Measurements from ENCODE around the gene SPARCL1.
"Not testable (repeated sequence)": the region's sequence is repeated elsewhere in the genome, so short reads cannot be mapped to it uniquely, and the experiment has no call there.

SPARCL1 gene

DNA sequence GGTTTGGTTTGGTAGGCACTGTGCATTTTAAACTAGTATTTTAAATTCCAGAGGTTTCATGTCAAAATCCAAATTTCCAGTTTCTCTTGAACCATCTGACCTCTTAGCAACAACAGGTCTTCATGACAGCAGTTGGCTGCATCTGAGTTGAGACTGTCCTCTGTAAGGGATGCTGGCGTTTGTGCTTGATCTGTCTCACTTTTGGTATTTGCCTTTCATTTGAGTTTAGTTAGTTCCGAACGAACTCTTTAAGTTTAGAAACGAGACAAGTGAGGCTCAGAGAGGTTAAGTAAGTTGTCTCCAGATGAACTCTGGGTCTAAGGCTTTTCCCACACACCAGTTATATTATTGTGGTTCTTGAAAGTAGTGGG lies 29.1 kb downstream of the SPARCL1 start:
- no peak for DNase-seq (ENCODE audit: low read depth)

DNA sequence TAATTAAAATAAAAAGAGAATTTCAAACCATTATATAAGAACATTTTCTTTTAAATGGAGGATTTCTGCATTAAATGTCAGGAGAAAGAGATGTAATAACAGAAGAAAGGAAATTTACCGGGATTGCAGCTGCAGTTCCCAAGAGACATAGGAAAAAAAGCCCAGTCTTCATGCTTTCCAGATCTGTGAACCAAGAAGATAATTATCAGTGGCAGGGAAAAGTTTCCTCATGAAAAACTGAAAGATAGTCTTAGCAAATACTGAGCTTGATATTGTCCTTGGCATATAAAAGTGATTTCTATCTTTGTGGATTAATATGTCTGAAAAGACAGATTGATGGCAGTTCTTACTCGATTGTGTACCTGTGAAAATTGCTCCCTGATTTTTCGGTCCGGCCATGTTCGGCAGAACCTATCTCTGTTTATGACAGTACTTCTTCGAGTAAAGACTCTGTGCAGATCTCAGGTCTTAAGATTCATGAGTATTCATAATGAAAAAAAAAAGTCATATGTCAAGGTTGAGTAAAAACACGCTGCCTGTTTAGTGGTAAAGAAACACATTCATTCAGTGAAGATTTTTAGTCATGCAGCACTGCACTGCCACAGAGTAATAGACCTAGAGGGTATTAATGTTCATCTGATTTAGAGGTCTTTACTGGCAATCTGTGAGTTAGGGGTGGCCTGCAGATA lies 29.6 kb downstream of the SPARCL1 start:
- DNase-seq (ENCODE audit: low read depth) = no peak

DNA sequence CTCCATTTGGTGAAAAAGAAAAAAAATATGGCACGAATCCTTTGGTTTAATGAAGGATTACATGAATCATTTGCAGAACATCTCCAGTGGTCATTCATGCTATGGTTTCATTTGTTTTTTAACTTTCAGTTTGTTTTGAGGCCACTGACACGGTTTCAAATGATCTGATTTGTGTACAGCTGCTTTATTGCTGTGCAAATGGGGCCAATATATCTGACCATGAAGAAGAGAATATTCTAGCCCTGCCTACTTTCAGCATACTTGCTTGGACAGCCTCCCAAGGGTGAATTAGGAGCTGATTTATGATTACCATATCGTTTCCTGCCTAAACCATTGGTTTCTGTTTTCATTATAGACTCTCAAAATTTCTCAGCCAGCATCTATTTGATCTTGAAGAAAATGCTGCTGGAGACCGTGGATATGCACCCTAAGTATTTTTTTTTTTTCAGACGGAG lies 30.7 kb downstream of the SPARCL1 start:
- DNase-seq (ENCODE audit: low read depth) = peak; percentile 30

DNA sequence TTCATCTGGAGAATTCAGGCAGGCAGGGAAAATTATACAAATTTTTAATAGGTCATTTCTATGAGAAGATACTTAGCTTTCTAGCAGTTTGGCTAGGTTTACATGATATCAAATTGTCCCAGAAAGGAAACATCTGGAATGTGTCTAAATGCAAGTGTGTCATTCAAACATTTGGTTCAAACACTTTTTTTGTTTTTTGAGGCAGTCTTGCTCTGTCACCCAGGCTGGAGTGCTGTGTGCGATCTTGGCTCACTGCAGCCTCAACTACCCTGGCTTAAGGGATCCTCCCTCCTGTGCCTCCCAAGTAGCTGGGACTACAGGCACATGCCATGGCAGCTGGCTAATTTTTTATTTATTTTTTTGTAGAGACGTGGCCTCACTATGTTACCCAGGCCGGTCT lies 31.6 kb downstream of the SPARCL1 start:
- DNase-seq (ENCODE audit: low read depth) = no peak

DNA sequence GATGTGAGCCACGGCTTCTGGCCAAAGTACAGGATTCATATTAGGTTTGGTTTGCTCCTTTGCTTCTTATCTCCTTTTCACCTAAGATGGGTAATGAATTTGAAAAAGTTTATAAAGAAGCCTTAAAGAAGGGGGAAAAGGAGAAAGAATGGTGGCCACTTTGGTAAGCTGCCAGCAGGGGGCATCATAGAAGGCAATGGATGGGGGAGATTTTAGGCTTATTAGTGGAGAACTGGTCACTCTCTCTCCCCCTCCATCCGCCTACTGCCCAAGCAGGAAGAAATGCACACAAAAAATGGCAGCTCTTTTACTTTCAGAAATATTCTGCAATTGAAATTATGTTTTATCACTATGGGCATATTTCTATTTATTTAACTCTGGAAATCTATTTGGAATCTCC lies 32.0 kb downstream of the SPARCL1 start:
- DNase-seq (ENCODE audit: low read depth) = no peak

DNA sequence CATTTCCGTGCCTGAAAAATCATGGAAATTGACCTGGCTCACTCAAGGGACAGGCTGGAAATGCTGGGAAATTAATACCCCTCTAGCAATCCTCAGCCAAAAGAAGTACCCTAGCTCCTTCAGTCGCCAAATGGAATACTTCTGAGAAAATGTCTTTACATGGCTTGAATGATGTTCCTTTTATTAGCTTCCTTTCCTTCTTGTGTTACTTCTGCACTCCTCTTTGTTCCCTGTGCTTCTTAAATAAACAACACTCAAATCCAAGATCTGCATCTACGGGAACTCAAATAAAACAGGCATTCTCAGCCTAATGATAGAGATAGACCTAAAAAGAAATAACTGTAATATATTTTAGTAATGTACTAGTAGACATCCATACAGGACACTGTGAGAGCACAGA lies 36.1 kb downstream of the SPARCL1 start:
- DNase-seq (ENCODE audit: low read depth) = no peak

DNA sequence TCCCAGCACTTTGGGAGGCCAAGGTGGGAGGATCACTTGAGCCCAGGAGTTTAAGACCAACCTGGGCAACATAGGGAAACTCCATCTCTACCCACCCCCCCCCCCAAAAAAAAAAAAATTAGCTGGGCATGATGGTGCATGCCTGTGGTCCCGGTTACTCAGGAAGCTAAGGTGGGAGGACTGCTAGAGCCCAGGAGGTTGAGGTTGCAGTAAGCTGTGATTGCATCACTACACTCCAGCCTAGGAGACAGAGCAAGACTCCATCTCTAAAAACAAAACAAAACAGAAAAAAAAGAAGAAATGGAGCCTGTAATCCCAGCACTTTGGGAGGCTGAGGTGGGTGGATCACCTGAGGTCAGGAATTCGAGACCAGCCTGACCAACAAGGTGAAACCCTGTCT lies 37.3 kb downstream of the SPARCL1 start:
- DNase-seq (ENCODE audit: low read depth) = not testable (repeated sequence)

DNA sequence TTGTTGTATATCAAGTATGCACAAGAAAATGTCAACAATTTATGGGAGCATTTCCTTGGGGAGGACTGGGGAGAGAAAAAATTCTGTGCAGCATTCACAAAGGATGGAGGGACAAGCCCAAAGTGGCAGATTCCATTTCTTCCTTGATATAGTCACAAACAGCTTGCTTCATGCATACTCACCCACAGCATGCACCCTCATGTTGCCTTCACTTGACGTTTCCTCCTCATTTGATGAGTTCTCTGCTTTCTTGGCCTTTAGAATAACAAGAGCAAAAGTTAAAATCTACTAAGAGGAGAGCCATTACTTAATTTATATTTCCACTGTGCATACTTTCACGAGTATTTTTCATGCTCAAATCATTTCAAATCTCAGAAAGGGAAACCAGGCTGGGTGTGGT lies 37.7 kb downstream of the SPARCL1 start:
- no peak for DNase-seq (ENCODE audit: low read depth)

DNA sequence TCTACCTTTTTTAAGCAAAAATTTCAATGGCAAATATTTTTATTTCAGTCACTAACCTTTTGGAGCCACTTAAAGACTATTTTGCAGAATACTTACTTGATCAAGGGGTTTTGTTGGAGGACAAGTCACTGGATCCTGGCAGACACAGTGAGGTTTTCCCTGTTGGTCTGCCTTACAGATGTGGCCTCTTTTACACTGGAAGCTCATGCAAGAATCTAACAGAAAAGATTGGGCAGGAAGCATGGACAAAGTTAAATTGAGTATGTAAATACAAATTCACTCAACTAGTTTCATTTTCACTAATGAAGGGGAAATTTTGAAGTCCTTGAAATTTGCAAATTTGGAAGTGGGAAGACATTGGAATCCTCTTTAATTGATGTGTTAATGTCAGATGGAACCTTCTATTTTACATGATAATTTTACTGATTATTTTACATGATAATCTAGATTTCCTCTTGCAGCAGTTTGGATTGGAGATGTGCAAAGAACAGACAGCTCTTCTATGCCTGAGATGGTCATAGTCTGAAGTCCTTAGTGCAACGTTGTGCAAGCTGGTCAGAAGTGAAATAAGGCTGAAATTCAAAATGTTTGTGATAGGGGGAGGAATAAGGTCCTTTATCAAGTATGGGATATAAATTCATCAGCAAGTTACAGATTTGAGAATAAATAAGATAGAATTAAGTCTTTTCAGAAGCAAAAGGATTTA lies 38.4 kb downstream of the SPARCL1 start:
- no peak for DNase-seq (ENCODE audit: low read depth)

DNA sequence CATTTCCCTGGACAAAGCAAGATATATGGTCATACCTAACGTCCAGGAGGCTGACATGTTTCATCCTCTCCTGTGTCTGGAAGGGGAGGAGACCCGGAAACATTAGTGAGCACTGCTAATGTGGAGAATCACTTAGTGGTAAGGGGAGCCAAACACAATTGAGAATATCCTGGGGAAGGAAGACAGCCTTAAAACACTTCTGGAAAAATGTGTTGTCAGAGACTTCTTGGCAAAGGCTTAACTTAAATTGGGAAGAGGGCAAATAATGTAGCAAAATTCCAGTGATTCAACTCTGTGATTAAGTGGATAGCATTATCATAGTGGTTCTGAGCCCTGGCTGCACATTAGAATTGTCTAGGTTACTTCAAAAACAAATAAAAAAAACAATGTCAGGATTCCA lies 39.5 kb downstream of the SPARCL1 start:
- no peak for DNase-seq (ENCODE audit: low read depth)

DNA sequence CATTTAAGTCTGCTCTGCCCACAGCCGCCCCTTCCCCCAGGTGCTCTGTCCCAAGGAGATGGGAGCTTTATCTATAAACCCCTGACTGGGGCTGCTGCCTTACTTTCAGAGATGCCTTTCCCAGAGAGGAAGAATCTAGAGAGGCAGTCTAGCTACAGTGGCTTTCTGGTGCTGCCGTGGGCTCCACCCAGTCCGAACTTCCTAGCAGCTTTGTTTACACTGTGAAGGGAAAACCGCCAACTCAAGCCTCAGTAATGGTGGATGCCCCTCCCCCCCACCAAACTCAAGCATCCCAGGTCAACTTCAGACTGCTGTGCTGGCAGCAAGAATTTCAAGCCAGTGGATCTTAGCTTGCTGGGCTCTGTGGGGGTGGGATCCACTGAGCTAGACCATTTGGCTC lies 40.5 kb downstream of the SPARCL1 start:
- not testable (repeated sequence) for DNase-seq (ENCODE audit: low read depth)

DNA sequence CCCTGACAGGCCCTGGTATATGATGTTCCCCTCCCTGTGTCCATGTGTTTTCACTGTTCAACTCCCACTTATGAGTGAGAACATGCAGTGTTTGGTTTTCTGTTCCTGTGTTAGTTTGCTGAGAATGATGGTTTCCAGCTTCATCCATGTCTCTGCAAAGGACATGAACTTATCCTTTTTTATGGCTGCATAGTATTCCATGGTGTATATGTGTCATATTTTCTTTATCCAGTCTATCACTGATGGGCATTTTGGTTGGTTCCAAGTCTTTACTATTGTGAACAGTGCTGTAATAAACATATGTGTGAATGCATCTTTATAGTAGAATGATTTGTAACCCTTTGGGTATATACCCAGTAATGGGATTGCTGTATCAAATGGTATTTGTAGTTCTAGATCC lies 45.9 kb downstream of the SPARCL1 start:
- DNase-seq (ENCODE audit: low read depth) = not testable (repeated sequence)

DNA sequence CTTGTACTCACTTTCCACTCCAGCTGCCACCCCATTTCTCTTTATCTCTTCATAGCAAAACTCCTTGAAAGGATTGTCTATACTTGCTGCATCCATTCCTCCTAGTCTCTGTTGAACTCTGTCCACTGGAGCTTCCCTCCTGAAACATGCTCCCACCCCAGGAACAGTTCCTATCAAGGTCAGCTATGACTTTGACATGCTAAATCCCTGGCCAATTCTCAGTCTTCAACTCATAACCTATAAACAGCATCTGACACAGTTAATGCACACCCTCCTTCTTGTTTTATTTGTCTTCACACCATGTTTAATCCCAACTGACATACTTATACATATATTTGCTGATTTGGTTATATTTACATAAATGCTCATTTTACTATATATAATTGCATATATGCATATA lies 47.8 kb downstream of the SPARCL1 start:
- no peak for DNase-seq (ENCODE audit: low read depth)

DNA sequence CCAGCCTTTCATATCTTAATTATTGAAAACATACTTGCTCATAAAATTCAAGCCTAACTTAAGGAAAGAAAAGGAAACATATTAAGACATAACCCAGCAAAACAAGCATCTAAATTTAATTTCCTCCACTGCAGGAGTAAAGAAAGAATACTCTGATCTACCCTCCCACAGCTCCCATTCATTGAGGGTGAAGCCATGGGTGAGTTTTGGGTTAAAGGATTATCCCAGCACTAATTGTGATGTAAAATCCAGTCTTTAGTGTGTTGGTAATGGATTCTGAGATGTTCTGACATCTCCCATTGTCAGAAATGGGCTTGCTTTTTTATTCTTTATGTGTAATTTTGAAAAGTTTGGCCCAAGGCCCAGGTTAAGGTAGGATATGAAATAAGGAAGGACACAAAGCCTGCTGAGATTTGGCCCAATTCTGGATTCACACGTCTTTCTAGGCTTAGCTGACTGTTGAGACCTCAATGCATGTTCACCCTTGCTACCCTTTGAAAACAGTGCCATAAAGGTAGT lies 50.4 kb downstream of the SPARCL1 start:
- no peak for DNase-seq (ENCODE audit: low read depth)

DNA sequence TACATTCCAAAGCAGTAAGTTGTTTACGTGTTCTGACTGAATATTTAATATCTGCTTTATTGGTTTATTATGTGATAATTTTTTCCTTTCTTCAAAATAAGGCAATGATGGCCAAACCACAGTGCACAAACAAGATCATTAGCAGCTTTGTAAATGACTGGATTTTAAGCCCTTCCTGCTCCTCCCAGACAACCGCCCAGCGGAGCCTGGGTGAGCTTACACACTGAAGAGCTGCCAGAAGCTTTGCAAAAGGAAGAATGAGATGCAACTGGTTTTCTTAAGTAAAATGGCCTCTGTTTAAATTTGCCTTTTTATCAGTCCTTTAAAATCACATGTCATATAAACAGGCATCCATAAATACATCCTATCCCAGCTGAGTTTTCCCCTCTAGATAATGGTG lies 52.2 kb downstream of the SPARCL1 start:
- no peak for DNase-seq (ENCODE audit: low read depth)

DNA sequence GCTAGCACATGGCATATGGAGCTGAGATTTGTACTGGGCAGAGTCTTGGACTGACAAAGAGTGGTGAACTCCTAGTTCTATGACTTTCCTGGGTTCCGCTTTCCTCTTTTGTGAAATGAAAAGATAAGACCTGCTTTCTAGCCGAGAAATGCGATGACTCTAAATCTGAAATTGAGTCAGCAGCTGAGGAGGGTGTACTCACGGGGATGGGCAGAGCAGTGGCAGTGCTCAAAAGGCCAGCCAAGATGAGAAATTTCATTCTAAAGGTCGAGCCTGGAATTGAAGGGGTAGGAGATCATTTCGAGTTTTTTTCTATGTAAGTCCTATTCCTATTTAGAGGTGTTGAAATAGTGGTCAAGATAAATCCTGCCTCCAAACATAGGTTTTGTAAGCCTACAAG lies 59.8 kb downstream of the SPARCL1 start:
- no peak for DNase-seq (ENCODE audit: low read depth)

DNA sequence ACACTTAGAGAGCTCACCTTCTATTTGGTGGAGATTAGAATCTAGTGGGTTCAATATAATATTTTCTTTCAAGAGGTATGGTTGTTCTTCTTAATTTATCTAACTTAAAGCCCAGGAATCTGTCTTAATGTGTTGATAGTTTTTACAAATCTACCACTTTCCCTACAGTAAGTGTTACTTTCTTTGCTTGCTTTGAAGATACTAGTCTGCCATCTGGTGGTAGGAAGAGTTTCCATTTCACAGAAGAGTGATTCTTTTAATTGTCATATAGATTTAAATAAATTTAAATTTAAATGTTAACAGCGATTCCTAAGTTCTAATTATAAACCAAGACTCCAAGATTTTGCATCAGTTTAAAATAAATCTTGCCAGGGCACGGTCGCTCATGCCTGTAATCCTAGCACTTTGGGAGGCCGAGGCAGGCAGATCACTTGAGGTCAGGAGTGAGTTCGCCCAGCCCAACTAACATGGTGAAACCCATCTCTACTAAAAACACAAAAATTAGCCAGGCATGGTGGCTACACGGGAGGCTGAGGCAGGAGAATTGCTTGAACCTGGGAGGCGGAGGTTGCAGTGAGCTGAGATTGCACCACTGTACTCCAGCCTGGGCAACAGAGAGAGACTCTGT lies 63.3 kb downstream of the SPARCL1 start:
- peak; percentile 43 for DNase-seq (ENCODE audit: low read depth)

DNA sequence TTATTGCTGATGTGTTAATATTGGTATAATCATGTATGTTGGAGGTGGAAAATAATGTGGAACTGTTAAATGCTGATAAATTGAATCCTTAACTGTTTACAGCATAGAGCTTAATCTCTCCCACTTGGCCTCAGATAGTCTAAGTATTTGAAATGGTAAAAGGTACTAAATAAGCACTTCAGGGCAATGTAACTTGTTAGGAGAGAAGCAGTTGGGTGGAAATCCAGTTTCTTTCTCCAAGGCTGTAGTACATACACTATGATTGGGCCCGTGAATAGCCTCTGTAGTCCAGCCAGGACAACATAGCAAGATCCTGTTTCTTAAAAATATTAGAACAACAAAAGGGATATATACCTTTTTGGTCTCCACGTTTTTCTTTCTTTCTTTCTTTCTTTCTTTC lies 67.1 kb downstream of the SPARCL1 start:
- DNase-seq (ENCODE audit: low read depth) = no peak

DNA sequence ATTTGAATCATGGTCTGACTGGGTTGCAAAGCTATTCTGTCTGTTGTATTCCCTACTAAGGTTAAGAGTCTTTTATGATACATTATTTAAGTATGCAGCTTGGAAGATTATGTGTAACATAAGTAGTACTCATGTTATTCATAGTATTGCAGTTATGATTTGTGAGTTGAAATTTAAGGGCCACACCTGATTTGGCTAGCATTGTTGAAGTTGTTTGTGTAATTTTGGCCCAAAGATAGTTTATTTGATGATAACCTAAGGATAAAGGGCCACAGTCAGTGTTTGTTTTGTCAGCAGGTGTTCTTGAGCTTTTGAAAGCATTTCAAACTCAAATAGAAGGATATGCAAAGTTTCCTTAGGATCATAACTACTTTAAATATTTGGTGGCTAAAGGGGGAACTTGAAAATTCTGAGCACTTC lies 67.9 kb downstream of the SPARCL1 start:
- no peak for DNase-seq (ENCODE audit: low read depth)

DNA sequence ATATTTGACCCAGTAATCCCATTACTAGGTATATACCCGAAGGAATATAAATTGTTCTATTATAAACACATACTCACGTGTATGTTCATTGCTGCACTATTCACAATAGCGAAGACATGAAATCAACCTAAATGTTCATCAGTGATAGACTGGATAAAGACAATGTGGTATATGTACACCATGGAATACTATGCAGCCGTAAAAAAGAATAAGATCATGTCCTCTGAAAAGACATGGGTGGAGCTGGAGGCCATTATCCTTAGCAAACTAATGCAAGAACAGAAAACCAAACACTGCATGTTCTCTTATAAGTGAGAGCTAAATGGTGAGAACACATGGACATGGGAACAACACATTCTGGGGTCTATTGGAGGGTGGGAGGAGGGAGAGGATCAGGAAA lies 70.3 kb downstream of the SPARCL1 start:
- DNase-seq (ENCODE audit: low read depth) = no peak

DNA sequence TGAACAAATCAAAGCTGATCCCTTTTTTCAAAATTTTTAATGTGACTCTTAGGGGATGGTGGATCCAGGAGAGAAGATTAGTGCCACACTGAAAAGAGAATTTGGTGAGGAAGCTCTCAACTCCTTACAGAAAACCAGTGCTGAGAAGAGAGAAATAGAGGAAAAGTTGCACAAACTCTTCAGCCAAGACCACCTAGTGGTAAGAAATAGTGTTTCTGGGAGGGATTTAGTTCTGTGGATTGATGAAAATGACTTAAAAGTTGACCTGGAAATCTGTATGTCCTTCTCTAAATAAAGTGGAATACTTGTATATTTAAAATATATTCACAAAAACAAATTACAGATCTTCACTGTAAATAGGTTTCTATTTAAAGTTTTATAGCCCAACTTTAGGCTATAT lies 77.6 kb downstream of the SPARCL1 start:
- DNase-seq (ENCODE audit: low read depth) = no peak

DNA sequence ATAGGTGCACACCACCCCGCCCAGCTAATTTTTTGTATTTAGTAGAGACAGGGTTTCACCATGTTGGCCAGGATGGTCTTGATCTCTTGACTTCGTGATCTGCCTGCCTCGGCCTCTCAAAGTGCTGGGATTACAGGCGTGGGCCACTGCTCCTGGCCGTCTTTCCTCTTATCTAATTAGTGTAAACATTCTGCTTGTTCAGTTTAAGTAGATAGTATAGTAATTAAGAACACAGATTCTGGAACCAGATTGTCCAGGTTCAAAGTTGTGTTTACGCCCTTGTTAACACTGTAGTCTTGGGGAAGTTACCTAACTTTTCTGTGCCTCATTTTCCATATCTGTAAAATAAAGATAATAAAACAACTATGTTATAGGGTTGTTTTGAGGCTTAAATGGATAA lies 82.8 kb downstream of the SPARCL1 start:
- not testable (repeated sequence) for DNase-seq (ENCODE audit: low read depth)

DNA sequence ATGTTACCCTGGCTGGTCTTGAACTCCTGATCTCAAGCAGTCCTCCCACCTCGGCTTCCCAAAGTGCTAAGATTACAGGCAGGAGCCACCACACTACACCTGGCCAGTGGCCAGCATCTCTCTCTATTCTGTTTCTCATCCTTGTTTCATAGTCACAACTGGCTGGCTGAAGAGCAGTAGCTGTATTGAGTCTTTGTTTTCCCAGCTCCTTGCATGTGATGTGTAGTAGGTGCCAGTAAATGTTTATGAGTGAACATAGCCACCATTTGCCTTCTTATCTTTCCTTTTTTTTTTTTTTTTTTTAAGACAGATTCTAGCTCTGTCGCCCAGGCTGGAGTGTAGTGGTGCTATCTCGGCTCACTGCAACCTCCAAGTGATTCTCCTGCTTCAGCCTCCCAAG lies 83.2 kb downstream of the SPARCL1 start:
- no peak for DNase-seq (ENCODE audit: low read depth)
